IPS-15b (cell line): ENCODE data around the gene CSNK1G2.

Experiments used
- H3K27me3 ChIP-seq: one replicate; pipeline ENCODE4 v1.6.1; 2013; ENCODE audit warnings: low read length; ENCODE audit not compliant: control insufficient read depth, insufficient read depth
- H3K36me3 ChIP-seq: one replicate; pipeline ENCODE4 v1.6.1; 2013; ENCODE audit warnings: low read length; ENCODE audit not compliant: control insufficient read depth, insufficient read depth
- H3K4me1 ChIP-seq: one replicate; pipeline ENCODE4 v1.6.1; 2013; ENCODE audit warnings: mild to moderate bottlenecking, low read length; ENCODE audit not compliant: control insufficient read depth, insufficient read depth
- H3K4me3 ChIP-seq: one replicate; pipeline ENCODE4 v1.5.1; 2013; ENCODE audit warnings: low read depth, low read length
- H3K9ac ChIP-seq: one replicate; pipeline ENCODE4 v1.6.1; 2013; ENCODE audit warnings: low read depth, mild to moderate bottlenecking, low read length
- H3K9me3 ChIP-seq: one replicate; pipeline ENCODE4 v1.6.1; 2013; ENCODE audit warnings: mild to moderate bottlenecking, low read length; ENCODE audit not compliant: control insufficient read depth, insufficient read depth

The CSNK1G2 gene

DNA sequence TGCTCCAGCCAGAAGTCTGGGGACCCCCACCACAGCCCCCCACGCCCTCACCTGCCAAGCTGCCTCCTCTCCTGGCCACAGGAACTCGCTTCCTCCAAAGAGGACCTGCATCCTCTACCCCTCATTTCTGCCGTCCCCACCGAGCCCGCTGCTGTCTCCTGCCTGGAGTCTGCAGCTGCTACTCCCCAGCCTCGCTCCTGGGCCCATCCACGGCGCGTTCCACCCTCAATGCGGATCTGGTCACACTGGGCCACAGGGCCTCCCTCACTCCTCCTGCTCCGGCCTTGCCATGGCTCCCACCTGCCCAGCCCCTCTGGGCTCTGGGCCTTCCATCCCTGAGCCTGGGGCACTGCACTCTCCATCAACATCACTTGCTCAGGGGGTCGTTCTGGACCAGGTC lies 70.2 kb downstream of the CSNK1G2 start:
- H3K9ac ChIP-seq = no peak overlapping the region

GRCh38 chr19:2012941-2013682 lies 72.1 kb downstream of the CSNK1G2 start:
- no peaks in the 10 kb centered on the region for H3K27me3 ChIP-seq
- no peaks in the 10 kb centered on the region for H3K9me3 ChIP-seq
- H3K9ac ChIP-seq = no peak overlapping the region
- H3K36me3 ChIP-seq = peaks cover 5% of the 10 kb centered on the region
- H3K4me3 ChIP-seq = no peak overlapping the region
- no peaks in the 10 kb centered on the region for H3K4me1 ChIP-seq

More for the DNA sequence above, 70.2 kb downstream of the CSNK1G2 start:
- no peaks in the 10 kb centered on the region for H3K27me3 ChIP-seq
- H3K4me3 ChIP-seq = no peak overlapping the region
- no peaks in the 10 kb centered on the region for H3K9me3 ChIP-seq
- H3K36me3 ChIP-seq = peaks cover 5% of the 10 kb centered on the region
- H3K4me1 ChIP-seq = no peaks in the 10 kb centered on the region

GRCh38 chr19:2013683-2013961 lies 72.7 kb downstream of the CSNK1G2 start:
- peaks cover 5% of the 10 kb centered on the region for H3K36me3 ChIP-seq
- H3K27me3 ChIP-seq = no peaks in the 10 kb centered on the region
- no peaks in the 10 kb centered on the region for H3K4me1 ChIP-seq
- no peak overlapping the region for H3K9ac ChIP-seq
- no peaks in the 10 kb centered on the region for H3K9me3 ChIP-seq
- H3K4me3 ChIP-seq = no peak overlapping the region

DNA sequence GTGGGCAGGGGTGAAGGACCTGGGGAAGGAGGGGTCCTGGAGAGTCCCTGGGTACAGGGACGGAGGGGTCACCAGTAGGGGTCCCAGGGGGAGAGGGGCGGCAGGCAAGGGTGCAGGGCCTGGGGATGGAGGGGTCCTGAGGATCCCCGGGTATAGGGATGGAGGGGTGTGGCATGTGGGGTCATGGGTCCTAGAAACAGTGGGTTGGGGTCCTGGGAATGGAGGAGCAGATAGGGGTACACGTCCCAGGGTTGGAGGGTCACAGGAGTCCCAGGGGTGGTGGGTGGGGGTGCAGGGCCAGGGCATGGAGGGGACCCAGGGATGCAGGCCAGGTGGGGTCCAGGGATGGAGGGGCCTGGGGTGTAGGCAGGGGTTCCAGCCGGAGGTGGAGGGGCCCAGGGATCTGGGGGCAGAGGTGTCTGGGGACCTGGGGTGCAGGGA lies 73.2 kb downstream of the CSNK1G2 start:
- H3K4me1 ChIP-seq = no peaks in the 10 kb centered on the region
- H3K4me3 ChIP-seq = no peak overlapping the region
- H3K36me3 ChIP-seq = peaks cover 5% of the 10 kb centered on the region
- no peak overlapping the region for H3K9ac ChIP-seq
- H3K27me3 ChIP-seq = no peaks in the 10 kb centered on the region
- no peaks in the 10 kb centered on the region for H3K9me3 ChIP-seq

GRCh38 chr19:2014731-2015607 lies 74.0 kb downstream of the CSNK1G2 start:
- no peaks in the 10 kb centered on the region for H3K9me3 ChIP-seq
- peaks cover 5% of the 10 kb centered on the region for H3K36me3 ChIP-seq
- H3K4me1 ChIP-seq = no peaks in the 10 kb centered on the region
- H3K27me3 ChIP-seq = no peaks in the 10 kb centered on the region
- H3K9ac ChIP-seq = no peak overlapping the region
- peak overlapping the region; percentile 59 for H3K4me3 ChIP-seq

DNA sequence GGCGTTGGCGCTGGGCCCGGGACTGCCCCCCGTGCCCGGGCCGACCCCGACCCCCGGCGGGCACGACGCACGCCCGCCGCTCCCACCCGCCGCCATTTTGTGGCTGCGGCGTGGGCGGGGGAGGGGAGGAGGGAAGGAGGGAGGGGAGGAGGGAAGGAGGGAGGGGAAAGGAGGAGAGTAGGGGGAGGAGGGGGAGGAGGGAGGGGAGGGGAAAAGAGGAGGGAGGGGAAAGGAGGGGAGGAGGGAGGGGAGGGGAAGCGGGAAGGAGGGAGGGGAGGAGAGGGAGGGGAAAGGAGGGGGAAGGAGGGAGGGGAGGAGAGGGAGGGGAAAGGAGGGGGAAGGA lies 74.6 kb downstream of the CSNK1G2 start, which contains the start of gene BTBD2:
Gene BTBD2, minus strand, starts transcription at position 107 of the 343 bp plus-strand sequence. Its CDS starts 11 bp downstream, at position 96.
- H3K9ac ChIP-seq = no peak within 1 kb of the TSS
- H3K4me1 ChIP-seq = no peaks in the 10 kb centered on the region
- no peaks in the 10 kb centered on the region for H3K9me3 ChIP-seq
- H3K27me3 ChIP-seq = no peaks in the 10 kb centered on the region
- peak within 1 kb of the TSS; percentile 59 for H3K4me3 ChIP-seq
- peaks cover 5% of the 10 kb centered on the region for H3K36me3 ChIP-seq

DNA sequence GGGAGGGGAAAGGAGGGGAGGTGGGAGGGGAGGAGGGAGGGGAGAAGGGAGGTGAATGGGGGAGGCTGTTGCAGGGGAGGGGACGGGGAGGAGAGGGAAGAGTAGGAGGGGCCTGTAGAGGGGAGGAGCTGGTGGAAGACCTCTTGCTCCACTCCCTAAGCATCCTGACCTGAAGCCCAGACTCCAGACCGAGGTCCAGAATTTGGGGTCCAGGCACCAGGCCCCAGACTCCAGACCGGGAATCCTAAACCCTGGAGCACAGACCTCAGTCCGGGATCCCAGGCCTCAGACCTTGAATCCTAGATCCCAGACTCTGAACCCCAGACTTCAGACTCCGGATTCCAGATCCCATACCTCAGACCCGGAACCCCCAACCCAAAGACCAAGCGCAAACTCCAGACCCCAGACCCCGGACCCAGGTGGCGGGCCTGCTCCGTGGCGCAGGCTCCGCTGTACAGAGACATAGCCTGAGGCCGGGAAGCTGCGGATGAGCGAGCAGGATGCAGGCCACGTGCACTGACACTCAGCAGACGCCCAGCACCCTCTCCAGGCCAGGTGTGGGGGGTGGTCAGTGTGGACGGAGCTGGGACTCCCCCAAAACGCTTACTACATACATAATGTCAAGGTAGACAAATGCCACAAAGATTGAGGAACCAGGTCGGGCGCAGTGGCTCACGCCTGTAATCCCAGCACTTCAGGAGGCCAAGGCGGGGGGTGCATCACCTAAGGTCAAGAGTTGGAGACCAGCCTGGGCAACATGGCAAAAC lies 75.3 kb downstream of the CSNK1G2 start:
- no peaks in the 10 kb centered on the region for H3K4me1 ChIP-seq
- H3K9me3 ChIP-seq = no peaks in the 10 kb centered on the region
- no peak overlapping the region for H3K9ac ChIP-seq
- no peak overlapping the region for H3K4me3 ChIP-seq
- peaks cover 5% of the 10 kb centered on the region for H3K36me3 ChIP-seq
- no peaks in the 10 kb centered on the region for H3K27me3 ChIP-seq

DNA sequence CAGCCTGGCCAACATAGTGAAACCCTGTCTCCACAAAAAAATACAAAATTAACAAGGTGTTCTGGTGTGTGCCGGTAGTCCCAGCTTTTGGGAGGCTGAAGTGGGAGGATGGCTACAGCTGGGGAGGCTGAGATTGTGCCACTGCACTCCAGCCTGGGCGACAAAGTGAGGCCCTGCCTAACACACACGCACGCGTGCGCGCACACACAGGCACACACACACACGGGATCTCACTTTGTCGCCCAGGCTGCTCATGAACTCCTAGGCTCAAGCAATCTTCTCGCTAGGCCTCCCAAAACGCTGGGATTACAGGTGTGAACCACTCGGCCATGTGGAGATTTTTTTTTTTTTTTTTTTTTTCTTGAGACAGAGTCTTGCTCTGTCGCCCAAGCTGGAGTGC lies 77.8 kb downstream of the CSNK1G2 start:
- Histone ChIP-seq H3K27me3 (no peaks in the 10 kb centered on the region), H3K9me3 (no peaks in the 10 kb centered on the region), H3K4me1 (no peaks in the 10 kb centered on the region), H3K4me3 (no peak overlapping the region), H3K36me3 (no peaks in the 10 kb centered on the region), H3K9ac (no peak overlapping the region)

DNA sequence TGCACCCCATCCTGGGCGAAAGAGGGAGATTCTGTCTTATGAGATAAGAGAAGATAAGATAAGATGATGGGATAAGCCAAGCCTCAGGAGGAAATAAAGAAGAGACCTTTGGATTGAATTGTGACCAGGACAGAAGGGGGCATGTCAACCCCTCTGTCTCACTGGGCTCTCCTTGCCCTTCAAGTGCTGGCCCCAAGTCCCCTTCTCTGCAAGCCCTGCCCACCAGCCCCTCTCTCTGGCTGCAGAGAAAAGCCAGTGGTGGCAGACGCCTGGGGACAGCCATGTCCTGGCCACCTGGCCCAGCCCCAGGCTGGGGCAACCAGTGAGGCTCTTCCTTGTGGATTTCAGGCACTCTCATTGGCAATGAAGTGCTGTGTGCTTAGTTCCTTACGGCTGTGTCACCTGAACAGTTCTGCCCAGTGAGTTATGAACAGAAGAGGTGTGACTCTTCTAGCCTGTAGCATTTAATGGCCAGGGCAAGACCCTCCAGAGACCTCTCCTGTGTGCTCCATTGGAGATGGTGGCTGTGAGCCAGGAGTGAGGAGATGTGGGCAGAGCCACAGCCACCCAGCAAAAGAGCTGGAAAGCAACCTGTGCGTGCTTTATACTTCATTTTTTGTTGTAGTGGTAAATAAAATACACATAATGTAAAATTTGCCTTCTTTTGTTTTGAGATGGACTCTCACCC lies 80.6 kb downstream of the CSNK1G2 start:
- Histone ChIP-seq H3K9ac (no peak overlapping the region), H3K36me3 (no peaks in the 10 kb centered on the region), H3K9me3 (no peaks in the 10 kb centered on the region), H3K27me3 (no peaks in the 10 kb centered on the region), H3K4me1 (no peaks in the 10 kb centered on the region), H3K4me3 (no peak overlapping the region)

DNA sequence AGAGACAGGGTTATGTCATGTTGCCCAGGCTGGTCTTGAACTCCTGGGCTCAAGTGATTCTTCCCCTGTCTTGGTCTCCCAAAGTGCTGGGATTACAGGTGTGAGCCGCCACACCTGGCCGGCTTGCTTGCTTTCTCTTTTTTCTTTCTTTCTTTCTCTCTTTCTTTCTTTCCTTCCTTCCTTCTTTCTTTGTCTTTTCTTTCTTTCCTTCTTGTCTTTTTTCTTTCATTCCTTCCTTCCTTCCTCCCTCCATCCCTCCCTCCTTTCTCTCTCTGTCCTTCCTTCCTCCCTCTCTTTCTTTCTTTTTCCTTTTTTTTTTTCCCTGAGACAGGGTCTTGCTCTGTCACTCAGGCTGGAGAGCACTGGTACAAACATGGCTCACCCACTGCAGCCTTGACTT lies 81.3 kb downstream of the CSNK1G2 start:
- H3K36me3 ChIP-seq = no peaks in the 10 kb centered on the region
- no peaks in the 10 kb centered on the region for H3K4me1 ChIP-seq
- no peaks in the 10 kb centered on the region for H3K9me3 ChIP-seq
- no peak overlapping the region for H3K4me3 ChIP-seq
- no peaks in the 10 kb centered on the region for H3K27me3 ChIP-seq
- H3K9ac ChIP-seq = no peak overlapping the region

DNA sequence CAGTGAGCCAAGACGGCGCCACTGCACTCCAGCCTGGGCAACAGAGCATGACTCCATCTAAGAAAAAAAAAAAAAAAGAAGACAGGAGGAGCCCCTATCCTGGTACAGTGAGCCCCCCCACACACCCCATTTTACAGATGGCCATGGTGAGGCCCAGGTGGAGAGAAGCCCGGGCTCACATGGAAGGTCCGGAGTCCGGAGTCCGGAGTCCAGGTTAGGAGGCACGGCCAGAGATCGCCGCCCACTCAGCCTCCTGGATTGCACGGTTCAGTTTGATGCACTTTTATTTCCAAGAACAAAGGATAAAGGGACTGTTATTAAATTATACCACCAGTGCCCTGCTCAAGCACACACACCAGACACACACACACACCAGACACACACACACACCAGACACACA lies 85.8 kb downstream of the CSNK1G2 start:
- no peaks in the 10 kb centered on the region for H3K9me3 ChIP-seq
- H3K4me3 ChIP-seq = no peak overlapping the region
- H3K36me3 ChIP-seq = no peaks in the 10 kb centered on the region
- H3K4me1 ChIP-seq = no peaks in the 10 kb centered on the region
- no peaks in the 10 kb centered on the region for H3K27me3 ChIP-seq
- no peak overlapping the region for H3K9ac ChIP-seq
